ENCODE measurements around the gene RBP3.

DNA sequence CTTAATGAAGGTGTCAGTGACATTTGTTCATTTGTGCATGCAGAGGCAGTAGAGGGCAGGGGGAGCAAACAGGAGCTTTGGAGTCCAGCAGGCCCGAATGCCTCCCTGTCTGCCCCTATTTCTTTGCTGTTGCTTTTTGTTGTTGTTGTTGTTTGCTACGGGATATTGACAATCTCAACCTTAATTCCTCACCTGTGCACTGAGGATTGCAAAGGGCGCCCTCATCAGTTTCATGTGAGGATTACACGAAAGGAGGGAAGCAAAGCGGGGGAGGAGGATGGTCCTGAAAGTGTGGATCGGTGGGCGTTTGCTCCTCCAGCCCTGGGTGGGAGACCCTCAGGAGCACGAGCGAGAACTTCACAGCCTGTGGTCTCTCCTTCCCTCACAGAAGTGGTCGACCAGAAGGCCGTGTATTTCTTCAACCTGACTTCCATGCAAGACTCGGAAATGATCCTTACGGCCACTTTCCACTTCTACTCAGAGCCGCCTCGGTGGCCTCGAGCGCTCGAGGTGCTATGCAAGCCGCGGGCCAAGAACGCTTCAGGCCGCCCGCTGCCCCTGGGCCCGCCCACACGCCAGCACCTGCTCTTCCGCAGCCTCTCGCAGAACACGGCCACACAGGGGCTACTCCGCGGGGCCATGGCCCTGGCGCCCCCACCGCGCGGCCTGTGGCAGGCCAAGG lies 38.6 kb upstream of the RBP3 start:
- TF ChIP-seq, protein P1, sequence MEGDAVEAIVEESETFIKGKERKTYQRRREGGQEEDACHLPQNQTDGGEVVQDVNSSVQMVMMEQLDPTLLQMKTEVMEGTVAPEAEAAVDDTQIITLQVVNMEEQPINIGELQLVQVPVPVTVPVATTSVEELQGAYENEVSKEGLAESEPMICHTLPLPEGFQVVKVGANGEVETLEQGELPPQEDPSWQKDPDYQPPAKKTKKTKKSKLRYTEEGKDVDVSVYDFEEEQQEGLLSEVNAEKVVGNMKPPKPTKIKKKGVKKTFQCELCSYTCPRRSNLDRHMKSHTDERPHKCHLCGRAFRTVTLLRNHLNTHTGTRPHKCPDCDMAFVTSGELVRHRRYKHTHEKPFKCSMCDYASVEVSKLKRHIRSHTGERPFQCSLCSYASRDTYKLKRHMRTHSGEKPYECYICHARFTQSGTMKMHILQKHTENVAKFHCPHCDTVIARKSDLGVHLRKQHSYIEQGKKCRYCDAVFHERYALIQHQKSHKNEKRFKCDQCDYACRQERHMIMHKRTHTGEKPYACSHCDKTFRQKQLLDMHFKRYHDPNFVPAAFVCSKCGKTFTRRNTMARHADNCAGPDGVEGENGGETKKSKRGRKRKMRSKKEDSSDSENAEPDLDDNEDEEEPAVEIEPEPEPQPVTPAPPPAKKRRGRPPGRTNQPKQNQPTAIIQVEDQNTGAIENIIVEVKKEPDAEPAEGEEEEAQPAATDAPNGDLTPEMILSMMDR (IDR thresholded peaks at IDR 0.05; ENCODE audit: low read depth, low read length) = peak; percentile 46
- no peak for TF ChIP-seq EZH2phosphoT487 (IDR thresholded peaks at IDR 0.05; ENCODE audit: low read depth)
